Measurements from ENCODE around the gene IL12RB1. TPM values are rescaled to one million over a fixed set of nuclear protein-coding genes. Genes with fewer than 3 reads are reported as not detected.

The IL12RB1 gene
- total RNA-seq = not detected
- not detected for polyA plus RNA-seq (2013, experiment 1 of 2)
- polyA plus RNA-seq (2013, experiment 2 of 2) = not detected
- long read RNA-seq, experiment 1 = 0 reads
- long read RNA-seq, experiment 2 = 0 reads
- long read RNA-seq, experiment 3 = 0 reads
- long read RNA-seq, experiment 4 = 0 reads

- DNase-seq = no peak
- Histone ChIP-seq H3K27me3 (ENCODE audit: control insufficient read depth, insufficient read depth, low read length, poor library complexity, severe bottlenecking) (no peaks in the 10 kb centered on the region), H3K4me3 (ENCODE audit: low read length) (no peak within 1 kb of the TSS), H3K36me3 (ENCODE audit: control insufficient read depth, insufficient read depth, low read length) (no peaks in the 10 kb centered on the region), H3K27ac (ENCODE audit: low read depth, low read length) (no peak within 1 kb of the TSS), H3K9me3 (ENCODE audit: control insufficient read depth, low read length) (no peaks in the 10 kb centered on the region), H3K4me1 (ENCODE audit: control insufficient read depth, insufficient read depth, low read length) (no peaks in the 10 kb centered on the region), H3K9ac (ENCODE audit: extremely low read depth, low read length, poor library complexity, severe bottlenecking) (no peak within 1 kb of the TSS)
- WGBS, 2 experiments (ENCODE audit: insufficient coverage in 1 of 2, insufficient read length in 1 of 2) = 78 to 86% methylated on average over 2 to 12 of the region's 12 CpGs
- no peak for TF ChIP-seq CTCF (conservative IDR thresholded peaks at IDR 0.05)
- Mint-ChIP-seq H3K27ac (no peak within 1 kb of the TSS), H3K4me3 (no peak within 1 kb of the TSS), H3K4me1 (no peaks in the 10 kb centered on the region), H3K27me3 (ENCODE audit: insufficient read depth) (peaks cover 9% of the 10 kb centered on the region), H3K36me3 (ENCODE audit: low read depth) (no peaks in the 10 kb centered on the region), H3K9me3 (no peaks in the 10 kb centered on the region)
Observed at GRCh38 chr19:18086590-18087138, at the start of gene IL12RB1. Gene IL12RB1 (minus strand): TSS chr19:18086934. CDS start chr19:18086823, 111 bp downstream.

- 94 to 96% methylated on average over 15 to 18 of the region's 18 CpGs for WGBS, 2 experiments (ENCODE audit: insufficient coverage in 1 of 2, insufficient read length in 1 of 2)
- TF ChIP-seq CTCF (conservative IDR thresholded peaks at IDR 0.05) = no peak
- Histone ChIP-seq H3K4me3 (ENCODE audit: low read length) (no peak overlapping the region), H3K27ac (ENCODE audit: low read depth, low read length) (no peak overlapping the region), H3K36me3 (ENCODE audit: control insufficient read depth, insufficient read depth, low read length) (peaks cover 29% of the 10 kb centered on the region), H3K9me3 (ENCODE audit: control insufficient read depth, low read length) (no peaks in the 10 kb centered on the region), H3K27me3 (ENCODE audit: control insufficient read depth, insufficient read depth, low read length, poor library complexity, severe bottlenecking) (no peaks in the 10 kb centered on the region), H3K9ac (ENCODE audit: extremely low read depth, low read length, poor library complexity, severe bottlenecking) (no peak overlapping the region), H3K4me1 (ENCODE audit: control insufficient read depth, insufficient read depth, low read length) (no peaks in the 10 kb centered on the region)
- no peaks in the 10 kb centered on the region for H3K9me3 Mint-ChIP-seq
- no peaks in the 10 kb centered on the region for H3K27me3 Mint-ChIP-seq (ENCODE audit: insufficient read depth)
- peaks cover 46% of the 10 kb centered on the region for H3K36me3 Mint-ChIP-seq (ENCODE audit: low read depth)
- DNase-seq = no peak
- no peak overlapping the region for H3K4me3 Mint-ChIP-seq
- H3K4me1 Mint-ChIP-seq = no peaks in the 10 kb centered on the region
- H3K27ac Mint-ChIP-seq = no peak overlapping the region
Observed at GRCh38 chr19:18135712-18136584, 49.2 kb upstream of the IL12RB1 start.

GRCh38 chr19:18131841-18132596 is 45.3 kb upstream of the IL12RB1 start:
- Histone ChIP-seq H3K27ac (ENCODE audit: low read depth, low read length) (no peak overlapping the region), H3K9ac (ENCODE audit: extremely low read depth, low read length, poor library complexity, severe bottlenecking) (no peak overlapping the region), H3K36me3 (ENCODE audit: control insufficient read depth, insufficient read depth, low read length) (peaks cover 34% of the 10 kb centered on the region), H3K4me1 (ENCODE audit: control insufficient read depth, insufficient read depth, low read length) (no peaks in the 10 kb centered on the region), H3K4me3 (ENCODE audit: low read length) (no peak overlapping the region), H3K27me3 (ENCODE audit: control insufficient read depth, insufficient read depth, low read length, poor library complexity, severe bottlenecking) (no peaks in the 10 kb centered on the region), H3K9me3 (ENCODE audit: control insufficient read depth, low read length) (no peaks in the 10 kb centered on the region)
- H3K36me3 Mint-ChIP-seq (ENCODE audit: low read depth) = peaks cover 51% of the 10 kb centered on the region
- H3K4me1 Mint-ChIP-seq = no peaks in the 10 kb centered on the region
- no peaks in the 10 kb centered on the region for H3K27me3 Mint-ChIP-seq (ENCODE audit: insufficient read depth)
- peak; percentile 83 for DNase-seq
- 91 to 92% methylated on average over 24 to 31 of the region's 31 CpGs for WGBS, 2 experiments (ENCODE audit: insufficient coverage in 1 of 2, insufficient read length in 1 of 2)
- no peak overlapping the region for H3K4me3 Mint-ChIP-seq
- no peaks in the 10 kb centered on the region for H3K9me3 Mint-ChIP-seq
- no peak for TF ChIP-seq CTCF (conservative IDR thresholded peaks at IDR 0.05)
- no peak overlapping the region for H3K27ac Mint-ChIP-seq

All from endodermal cell (in vitro differentiated cells).